MM.1S (cell line): ENCODE results near the gene EPG5.

Source experiments
- DNase-seq: peaks from one replicate; pipeline ENCODE4 v3.0.0-alpha.2; 2015
- H2AFZ ChIP-seq: fragments of 300-600 bp; sonication (generic); 2 replicates; pipeline ENCODE4 v1.6.0; 2016; ENCODE audit warnings: antibody characterized with exemption, low read length
- H3F3A ChIP-seq: fragments of 300-600 bp; sonication (generic); 2 replicates; pipeline ENCODE4 v1.6.1; 2016; ENCODE audit warnings: mild to moderate bottlenecking, antibody characterized with exemption, low read length, moderate library complexity, mixed read lengths; ENCODE audit not compliant: insufficient read depth
- H3K27ac ChIP-seq: fragments of 300-600 bp; sonication (generic); 2 replicates; pipeline ENCODE4 v1.5.1; 2016; ENCODE audit warnings: mild to moderate bottlenecking, low read length
- H3K27me3 ChIP-seq: fragments of 300-600 bp; sonication (generic); replicated peaks from 2 replicates; pipeline ENCODE4 v1.6.0; 2016; ENCODE audit warnings: low read length; ENCODE audit not compliant: insufficient read depth
- H3K36me3 ChIP-seq: fragments of 300-600 bp; sonication (generic); replicated peaks from 2 replicates; pipeline ENCODE4 v1.6.1; 2016; ENCODE audit warnings: mild to moderate bottlenecking, low read length, mixed read lengths; ENCODE audit not compliant: insufficient read depth
- H3K4me1 ChIP-seq: fragments of 300-600 bp; sonication (generic); 2 replicates; pipeline ENCODE4 v1.6.1; 2016; ENCODE audit warnings: low read length, mixed read lengths
- H3K4me2 ChIP-seq: fragments of 300-600 bp; sonication (generic); 2 replicates; pipeline ENCODE4 v1.6.0; 2016; ENCODE audit warnings: low read depth, low read length
- H3K4me3 ChIP-seq: fragments of 300-600 bp; sonication (generic); 2 replicates; pipeline ENCODE4 v1.5.1; 2016; ENCODE audit warnings: low read length, mixed read lengths
- H3K79me2 ChIP-seq: fragments of 300-600 bp; sonication (generic); 2 replicates; pipeline ENCODE4 v1.6.1; 2016; ENCODE audit warnings: mixed run types, low read length, mixed read lengths
- H3K9ac ChIP-seq: fragments of 300-600 bp; sonication (generic); 2 replicates; pipeline ENCODE4 v1.6.1; 2016; ENCODE audit warnings: low read length, mixed read lengths
- H3K9me2 ChIP-seq: fragments of 300-600 bp; sonication (generic); replicated peaks from 2 replicates; pipeline ENCODE4 v1.6.1; 2016; ENCODE audit warnings: mild to moderate bottlenecking, low read length, mixed read lengths; ENCODE audit not compliant: insufficient read depth
- H3K9me3 ChIP-seq: fragments of 300-600 bp; sonication (generic); replicated peaks from 2 replicates; pipeline ENCODE4 v1.6.1; 2016; ENCODE audit warnings: mild to moderate bottlenecking, low read length, mixed read lengths; ENCODE audit not compliant: insufficient read depth
- H4K20me1 ChIP-seq: fragments of 300-600 bp; sonication (generic); 2 replicates; pipeline ENCODE4 v1.6.1; 2016; ENCODE audit warnings: mild to moderate bottlenecking, low read length, moderate library complexity, mixed read lengths; ENCODE audit not compliant: insufficient read depth
- EZH2 ChIP-seq: fragments of 300-600 bp; sonication (generic); optimal IDR thresholded peaks from 2 replicates; pipeline ENCODE3; 2017; ENCODE audit warnings: low read depth, mild to moderate bottlenecking, antibody characterized with exemption, low read length, mixed read lengths
- EZH2phosphoT487 ChIP-seq: fragments of 300-600 bp; sonication (generic); IDR thresholded peaks from 2 replicates; pipeline ENCODE4 v1.6.1; 2018; ENCODE audit warnings: antibody characterized with exemption, low read length
- TF ChIP-seq, protein P1 (sequence below): fragments of 300-600 bp; sonication (generic); IDR thresholded peaks from 2 replicates; pipeline ENCODE4 v1.5.1; 2016; ENCODE audit warnings: antibody characterized with exemption, low read length, mixed read lengths

EPG5 gene

GRCh38 chr18:45864081-45864480, 103.0 kb downstream of the EPG5 start:
- H3K9ac ChIP-seq, result no peak overlapping the region
- 0 out of 2 replicates have a peak, but pooled peaks cover 3% of the 10 kb centered on the region for H3K36me3 ChIP-seq
- H3K4me1 ChIP-seq, result no peaks in the 10 kb centered on the region
- no peak for TF ChIP-seq EZH2phosphoT487
- TF ChIP-seq EZH2, result no peak
- TF ChIP-seq, protein P1, sequence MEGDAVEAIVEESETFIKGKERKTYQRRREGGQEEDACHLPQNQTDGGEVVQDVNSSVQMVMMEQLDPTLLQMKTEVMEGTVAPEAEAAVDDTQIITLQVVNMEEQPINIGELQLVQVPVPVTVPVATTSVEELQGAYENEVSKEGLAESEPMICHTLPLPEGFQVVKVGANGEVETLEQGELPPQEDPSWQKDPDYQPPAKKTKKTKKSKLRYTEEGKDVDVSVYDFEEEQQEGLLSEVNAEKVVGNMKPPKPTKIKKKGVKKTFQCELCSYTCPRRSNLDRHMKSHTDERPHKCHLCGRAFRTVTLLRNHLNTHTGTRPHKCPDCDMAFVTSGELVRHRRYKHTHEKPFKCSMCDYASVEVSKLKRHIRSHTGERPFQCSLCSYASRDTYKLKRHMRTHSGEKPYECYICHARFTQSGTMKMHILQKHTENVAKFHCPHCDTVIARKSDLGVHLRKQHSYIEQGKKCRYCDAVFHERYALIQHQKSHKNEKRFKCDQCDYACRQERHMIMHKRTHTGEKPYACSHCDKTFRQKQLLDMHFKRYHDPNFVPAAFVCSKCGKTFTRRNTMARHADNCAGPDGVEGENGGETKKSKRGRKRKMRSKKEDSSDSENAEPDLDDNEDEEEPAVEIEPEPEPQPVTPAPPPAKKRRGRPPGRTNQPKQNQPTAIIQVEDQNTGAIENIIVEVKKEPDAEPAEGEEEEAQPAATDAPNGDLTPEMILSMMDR, result no peak
- no peak overlapping the region for H2AFZ ChIP-seq
- H3K4me3 ChIP-seq, result no peak overlapping the region
- no peaks in the 10 kb centered on the region for H3K79me2 ChIP-seq
- H3K9me2 ChIP-seq, result no peaks in the 10 kb centered on the region
- H3K27ac ChIP-seq, result no peak overlapping the region
- no peaks in the 10 kb centered on the region for H3K9me3 ChIP-seq
- DNase-seq, result no peak
- H4K20me1 ChIP-seq, result no peaks in the 10 kb centered on the region
- no peaks in the 10 kb centered on the region for H3F3A ChIP-seq
- no peak overlapping the region for H3K4me2 ChIP-seq
- H3K27me3 ChIP-seq, result no peaks in the 10 kb centered on the region

DNA sequence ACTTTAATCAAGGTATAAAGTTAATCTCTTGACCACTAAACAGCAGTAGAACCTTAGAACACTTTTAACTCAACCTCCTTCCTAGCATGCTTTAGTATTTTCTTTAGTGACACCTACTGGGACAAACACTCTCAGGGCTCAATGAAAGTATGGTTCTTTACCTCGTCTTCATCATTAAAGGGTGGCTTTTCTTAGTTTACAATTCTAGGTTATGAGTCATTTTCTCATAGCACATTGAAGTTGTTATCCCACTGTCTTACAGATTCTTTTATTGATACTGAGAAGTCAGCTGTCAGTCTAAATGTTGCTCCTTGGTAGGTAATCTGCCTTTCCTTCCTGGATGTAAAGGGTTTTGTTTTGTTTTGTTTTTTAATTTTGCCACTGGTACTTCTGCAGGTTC, 103.7 kb downstream of the EPG5 start:
- H3K27me3 ChIP-seq, result no peaks in the 10 kb centered on the region
- H3K9me2 ChIP-seq, result no peaks in the 10 kb centered on the region
- no peaks in the 10 kb centered on the region for H3K79me2 ChIP-seq
- no peak overlapping the region for H3K27ac ChIP-seq
- H3K4me2 ChIP-seq, result no peak overlapping the region
- H3K36me3 ChIP-seq, result 0 out of 2 replicates have a peak, but pooled peaks cover 3% of the 10 kb centered on the region
- H3K4me1 ChIP-seq, result no peaks in the 10 kb centered on the region
- TF ChIP-seq EZH2 (no peak), EZH2phosphoT487 (no peak)
- TF ChIP-seq, protein P1, result no peak
- no peaks in the 10 kb centered on the region for H3K9me3 ChIP-seq
- H2AFZ ChIP-seq, result no peak overlapping the region
- no peak for DNase-seq
- H3K4me3 ChIP-seq, result no peak overlapping the region
- no peak overlapping the region for H3K9ac ChIP-seq
- H4K20me1 ChIP-seq, result no peaks in the 10 kb centered on the region
- no peaks in the 10 kb centered on the region for H3F3A ChIP-seq

GRCh38 chr18:45861926-45862325, 105.2 kb downstream of the EPG5 start:
- Histone ChIP-seq H2AFZ (no peak overlapping the region), H3F3A (no peaks in the 10 kb centered on the region), H3K36me3 (0 out of 2 replicates have a peak, but pooled peaks cover 3% of the 10 kb centered on the region), H3K4me1 (no peaks in the 10 kb centered on the region), H3K27ac (no peak overlapping the region), H3K27me3 (no peaks in the 10 kb centered on the region), H3K4me2 (no peak overlapping the region), H3K9me3 (no peaks in the 10 kb centered on the region), H3K4me3 (no peak overlapping the region), H3K9me2 (no peaks in the 10 kb centered on the region), H3K9ac (no peak overlapping the region), H4K20me1 (no peaks in the 10 kb centered on the region), H3K79me2 (no peaks in the 10 kb centered on the region)
- no peak for TF ChIP-seq EZH2
- no peak for TF ChIP-seq EZH2phosphoT487
- TF ChIP-seq, protein P1, result no peak
- no peak for DNase-seq
